ENCODE measurements around the gene RASGRP4.

Gene RASGRP4

GRCh38 chr19:38395381-38396114 is 30.5 kb downstream of the RASGRP4 start:
- TF ChIP-seq MYC (IDR thresholded peaks at IDR 0.05; ENCODE audit: low read depth, low read length) (no peak), POLR2A (IDR thresholded peaks at IDR 0.05; ENCODE audit: extremely low read depth, insufficient read length) (no peak), MAX (IDR thresholded peaks at IDR 0.05; ENCODE audit: low read depth, low read length) (no peak), CTCF (IDR thresholded peaks at IDR 0.05; ENCODE audit: low read depth, low read length) (no peak)
- H3K4me3 ChIP-seq (ENCODE audit: low read depth, low read length) = no peak overlapping the region

GRCh38 chr19:38394488-38394887 is 31.5 kb downstream of the RASGRP4 start:
- no peak overlapping the region for H3K4me3 ChIP-seq (ENCODE audit: low read depth, low read length)
- TF ChIP-seq MYC (IDR thresholded peaks at IDR 0.05; ENCODE audit: low read depth, low read length) (no peak), CTCF (IDR thresholded peaks at IDR 0.05; ENCODE audit: low read depth, low read length) (no peak), MAX (IDR thresholded peaks at IDR 0.05; ENCODE audit: low read depth, low read length) (no peak), POLR2A (IDR thresholded peaks at IDR 0.05; ENCODE audit: extremely low read depth, insufficient read length) (no peak)
- DNase-seq (ENCODE audit: low read depth) = no peak

More at GRCh38 chr19:38395381-38396114, 30.5 kb downstream of the RASGRP4 start:
- DNase-seq (ENCODE audit: low read depth) = no peak

- no peak for TF ChIP-seq MAX (IDR thresholded peaks at IDR 0.05; ENCODE audit: low read depth, low read length)
- TF ChIP-seq POLR2A (IDR thresholded peaks at IDR 0.05; ENCODE audit: extremely low read depth, insufficient read length) = no peak
- no peak for TF ChIP-seq CTCF (IDR thresholded peaks at IDR 0.05; ENCODE audit: low read depth, low read length)
- TF ChIP-seq MYC (IDR thresholded peaks at IDR 0.05; ENCODE audit: low read depth, low read length) = no peak
- no peak overlapping the region for H3K4me3 ChIP-seq (ENCODE audit: low read depth, low read length)
- DNase-seq (ENCODE audit: low read depth) = no peak
Observed at GRCh38 chr19:38392707-38393308, 33.2 kb downstream of the RASGRP4 start.

- DNase-seq (ENCODE audit: low read depth) = no peak
- TF ChIP-seq MYC (IDR thresholded peaks at IDR 0.05; ENCODE audit: low read depth, low read length) (no peak), POLR2A (IDR thresholded peaks at IDR 0.05; ENCODE audit: extremely low read depth, insufficient read length) (no peak), CTCF (IDR thresholded peaks at IDR 0.05; ENCODE audit: low read depth, low read length) (no peak), MAX (IDR thresholded peaks at IDR 0.05; ENCODE audit: low read depth, low read length) (no peak)
- no peak overlapping the region for H3K4me3 ChIP-seq (ENCODE audit: low read depth, low read length)
Observed at GRCh38 chr19:38391911-38392464, 34.0 kb downstream of the RASGRP4 start.

- DNase-seq (ENCODE audit: low read depth) = no peak
- no peak overlapping the region for H3K4me3 ChIP-seq (ENCODE audit: low read depth, low read length)
- TF ChIP-seq CTCF (IDR thresholded peaks at IDR 0.05; ENCODE audit: low read depth, low read length) (no peak), MYC (IDR thresholded peaks at IDR 0.05; ENCODE audit: low read depth, low read length) (no peak), POLR2A (IDR thresholded peaks at IDR 0.05; ENCODE audit: extremely low read depth, insufficient read length) (no peak), MAX (IDR thresholded peaks at IDR 0.05; ENCODE audit: low read depth, low read length) (no peak)
Observed at GRCh38 chr19:38389957-38390924, 35.8 kb downstream of the RASGRP4 start.
